ENCODE data around the gene CSRNP3. TPM values are rescaled to one million over a fixed set of nuclear protein-coding genes. Genes with fewer than 3 reads are reported as not detected.
A peak's percentile ranks its signal among the peaks of the same experiment; 100 is the strongest.

The CSRNP3 gene
- 7.1 TPM for total RNA-seq

GRCh38 chr2:165469417-165469816, at the start of gene CSRNP3:
Gene CSRNP3, plus strand, starts transcription at chr2:165469698. Its CDS starts 125,368 bp downstream, at chr2:165595066.
- DNase-seq (ENCODE audit: low spot score) = peak; percentile 81

- DNase-seq (ENCODE audit: low spot score) = no peak
These were observed 49.3 kb upstream of the CSRNP3 start for GRCh38 chr2:165420231-165420630.

GRCh38 chr2:165423081-165423480, 46.4 kb upstream of the CSRNP3 start:
- no peak for DNase-seq (ENCODE audit: low spot score)

GRCh38 chr2:165425556-165425955, 43.9 kb upstream of the CSRNP3 start:
- no peak for DNase-seq (ENCODE audit: low spot score)

GRCh38 chr2:165427686-165428085, 41.8 kb upstream of the CSRNP3 start:
- DNase-seq (ENCODE audit: low spot score) = no peak

GRCh38 chr2:165428926-165429325, 40.6 kb upstream of the CSRNP3 start:
- DNase-seq (ENCODE audit: low spot score) = no peak

GRCh38 chr2:165431014-165431413, 38.5 kb upstream of the CSRNP3 start:
- DNase-seq (ENCODE audit: low spot score) = no peak

GRCh38 chr2:165432234-165432966, 37.1 kb upstream of the CSRNP3 start:
- no peak for DNase-seq (ENCODE audit: low spot score)

- no peak for DNase-seq (ENCODE audit: low spot score)
These were observed 34.5 kb upstream of the CSRNP3 start for GRCh38 chr2:165434865-165435496.

- DNase-seq (ENCODE audit: low spot score) = no peak
These were observed 33.9 kb upstream of the CSRNP3 start for GRCh38 chr2:165435611-165436010.

GRCh38 chr2:165436559-165436958, 32.9 kb upstream of the CSRNP3 start:
- DNase-seq (ENCODE audit: low spot score) = no peak

GRCh38 chr2:165440367-165440766, 29.1 kb upstream of the CSRNP3 start:
- DNase-seq (ENCODE audit: low spot score) = no peak

GRCh38 chr2:165443511-165443910, 26.0 kb upstream of the CSRNP3 start:
- DNase-seq (ENCODE audit: low spot score) = no peak

- no peak for DNase-seq (ENCODE audit: low spot score)
These were observed 21.1 kb upstream of the CSRNP3 start for GRCh38 chr2:165448406-165448805.

- no peak for DNase-seq (ENCODE audit: low spot score)
These were observed 19.3 kb upstream of the CSRNP3 start for GRCh38 chr2:165450156-165450555.

- no peak for DNase-seq (ENCODE audit: low spot score)
These were observed 17.2 kb upstream of the CSRNP3 start for GRCh38 chr2:165452327-165452726.

GRCh38 chr2:165453561-165454094, 15.9 kb upstream of the CSRNP3 start:
- DNase-seq (ENCODE audit: low spot score) = no peak

- no peak for DNase-seq (ENCODE audit: low spot score)
These were observed 14.6 kb upstream of the CSRNP3 start for GRCh38 chr2:165454905-165455304.

GRCh38 chr2:165456027-165456426, 13.5 kb upstream of the CSRNP3 start:
- DNase-seq (ENCODE audit: low spot score) = no peak

- no peak for DNase-seq (ENCODE audit: low spot score)
These were observed 7.1 kb upstream of the CSRNP3 start for GRCh38 chr2:165462443-165462842.

- DNase-seq (ENCODE audit: low spot score) = no peak
These were observed 3.1 kb upstream of the CSRNP3 start for GRCh38 chr2:165466386-165466785.

GRCh38 chr2:165467921-165468320, 1.6 kb upstream of the CSRNP3 start:
- no peak for DNase-seq (ENCODE audit: low spot score)

- no peak for DNase-seq (ENCODE audit: low spot score)
These were observed 863 bp downstream of the CSRNP3 start for GRCh38 chr2:165470361-165470760.

Data from mucosa of gallbladder (tissue), 1 donor.